ENCODE data around the gene NOS2. TPM values are rescaled to one million over a fixed set of nuclear protein-coding genes. Genes with fewer than 3 reads are reported as not detected.
"Not testable (repeated sequence)": the region's sequence is repeated elsewhere in the genome, so short reads cannot be mapped to it uniquely, and the experiment has no call there.

NOS2 gene
- total and polyA plus RNA-seq, 2 experiments from 2014 or later, result 6.7 to 7.9 TPM

GRCh38 chr17:27751166-27751565, 49.2 kb downstream of the NOS2 start:
- DNase-seq (ENCODE audit: low spot score), result no peak
- H3K4me1 ChIP-seq (ENCODE audit: insufficient read depth), result no peaks in the 10 kb centered on the region
- no peak overlapping the region for H3K27ac ChIP-seq
- TF ChIP-seq EZH2 (IDR thresholded peaks at IDR 0.05; ENCODE audit: borderline replicate concordance) (no peak), EZH2phosphoT487 (IDR thresholded peaks at IDR 0.05; ENCODE audit: low read depth, severe bottlenecking, unreplicated experiment) (no peak)
- TF ChIP-seq, protein P1, sequence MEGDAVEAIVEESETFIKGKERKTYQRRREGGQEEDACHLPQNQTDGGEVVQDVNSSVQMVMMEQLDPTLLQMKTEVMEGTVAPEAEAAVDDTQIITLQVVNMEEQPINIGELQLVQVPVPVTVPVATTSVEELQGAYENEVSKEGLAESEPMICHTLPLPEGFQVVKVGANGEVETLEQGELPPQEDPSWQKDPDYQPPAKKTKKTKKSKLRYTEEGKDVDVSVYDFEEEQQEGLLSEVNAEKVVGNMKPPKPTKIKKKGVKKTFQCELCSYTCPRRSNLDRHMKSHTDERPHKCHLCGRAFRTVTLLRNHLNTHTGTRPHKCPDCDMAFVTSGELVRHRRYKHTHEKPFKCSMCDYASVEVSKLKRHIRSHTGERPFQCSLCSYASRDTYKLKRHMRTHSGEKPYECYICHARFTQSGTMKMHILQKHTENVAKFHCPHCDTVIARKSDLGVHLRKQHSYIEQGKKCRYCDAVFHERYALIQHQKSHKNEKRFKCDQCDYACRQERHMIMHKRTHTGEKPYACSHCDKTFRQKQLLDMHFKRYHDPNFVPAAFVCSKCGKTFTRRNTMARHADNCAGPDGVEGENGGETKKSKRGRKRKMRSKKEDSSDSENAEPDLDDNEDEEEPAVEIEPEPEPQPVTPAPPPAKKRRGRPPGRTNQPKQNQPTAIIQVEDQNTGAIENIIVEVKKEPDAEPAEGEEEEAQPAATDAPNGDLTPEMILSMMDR (IDR thresholded peaks at IDR 0.05; ENCODE audit: poor library complexity), result no peak
- no peaks in the 10 kb centered on the region for H3K27me3 ChIP-seq
- H4K20me1 ChIP-seq (ENCODE audit: insufficient read depth, poor library complexity, severe bottlenecking), result no peaks in the 10 kb centered on the region
- no peaks in the 10 kb centered on the region for H3K79me2 ChIP-seq
- no peaks in the 10 kb centered on the region for H3K9me3 ChIP-seq (ENCODE audit: low read depth)
- no peaks in the 10 kb centered on the region for H3K9me2 ChIP-seq (replicated peaks; ENCODE audit: insufficient read depth)
- WGBS (ENCODE audit: low lambda C conversion rate, missing lambda C conversion rate), result 83% methylated on average over 8 of the region's 8 CpGs
- no peak overlapping the region for H3K4me3 ChIP-seq
- H3K4me2 ChIP-seq, result no peak overlapping the region
- H2AFZ ChIP-seq, result no peak overlapping the region
- no peaks in the 10 kb centered on the region for H3K36me3 ChIP-seq (replicated peaks; ENCODE audit: insufficient read depth, low read depth)

DNA sequence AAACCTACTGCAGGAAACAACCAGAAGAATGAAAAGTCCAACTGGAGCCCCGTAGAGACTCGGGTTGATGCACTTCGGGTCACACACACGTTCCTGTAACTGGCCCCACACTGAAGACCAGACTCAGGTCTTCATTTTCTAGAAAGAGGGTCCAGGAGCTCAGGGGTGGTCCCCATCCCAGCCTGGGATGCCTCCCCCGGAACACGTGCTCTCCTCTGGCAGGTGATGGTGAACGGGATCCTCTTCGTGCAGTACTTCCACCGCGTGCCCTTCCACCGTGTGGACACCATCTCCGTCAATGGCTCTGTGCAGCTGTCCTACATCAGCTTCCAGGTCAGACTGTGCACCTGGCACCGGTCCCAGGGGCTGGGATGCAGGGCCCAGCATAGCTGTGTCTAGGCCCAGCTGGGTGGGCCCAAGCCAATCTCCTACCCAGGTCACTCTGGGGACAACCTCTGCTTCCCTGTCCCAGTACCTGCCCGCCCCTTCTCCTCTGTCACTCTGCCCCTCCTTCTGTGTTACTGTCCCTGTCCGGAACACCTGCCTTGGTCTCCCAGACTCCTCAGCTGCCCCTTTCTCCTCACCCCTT, 50.7 kb downstream of the NOS2 start:
- not testable (repeated sequence) for H3K4me1 ChIP-seq (ENCODE audit: insufficient read depth); H3K27me3 ChIP-seq; H3K36me3 ChIP-seq (replicated peaks; ENCODE audit: insufficient read depth, low read depth); H3K9me3 ChIP-seq (ENCODE audit: low read depth); DNase-seq (ENCODE audit: low spot score); H3K9me2 ChIP-seq (replicated peaks; ENCODE audit: insufficient read depth); H3K79me2 ChIP-seq; H3K4me3 ChIP-seq; H2AFZ ChIP-seq; H3K27ac ChIP-seq; H3K4me2 ChIP-seq; H4K20me1 ChIP-seq (ENCODE audit: insufficient read depth, poor library complexity, severe bottlenecking)
- 98% methylated on average over 14 of the region's 15 CpGs for WGBS (ENCODE audit: low lambda C conversion rate, missing lambda C conversion rate)

- no peaks in the 10 kb centered on the region for H3K36me3 ChIP-seq (replicated peaks; ENCODE audit: insufficient read depth, low read depth)
- no peaks in the 10 kb centered on the region for H3K9me3 ChIP-seq (ENCODE audit: low read depth)
- TF ChIP-seq, protein P1 (IDR thresholded peaks at IDR 0.05; ENCODE audit: poor library complexity), result no peak
- no peak for TF ChIP-seq EZH2phosphoT487 (IDR thresholded peaks at IDR 0.05; ENCODE audit: low read depth, severe bottlenecking, unreplicated experiment)
- no peak for TF ChIP-seq EZH2 (IDR thresholded peaks at IDR 0.05; ENCODE audit: borderline replicate concordance)
- H3K79me2 ChIP-seq, result no peaks in the 10 kb centered on the region
- H2AFZ ChIP-seq, result no peak overlapping the region
- no peak for DNase-seq (ENCODE audit: low spot score)
- 59% methylated on average over 5 of the region's 5 CpGs for WGBS (ENCODE audit: low lambda C conversion rate, missing lambda C conversion rate)
- no peaks in the 10 kb centered on the region for H4K20me1 ChIP-seq (ENCODE audit: insufficient read depth, poor library complexity, severe bottlenecking)
- H3K4me3 ChIP-seq, result no peak overlapping the region
- no peaks in the 10 kb centered on the region for H3K9me2 ChIP-seq (replicated peaks; ENCODE audit: insufficient read depth)
- H3K27ac ChIP-seq, result no peak overlapping the region
- H3K27me3 ChIP-seq, result no peaks in the 10 kb centered on the region
- no peak overlapping the region for H3K4me2 ChIP-seq
- no peaks in the 10 kb centered on the region for H3K4me1 ChIP-seq (ENCODE audit: insufficient read depth)
Measured at GRCh38 chr17:27748360-27748825, 51.9 kb downstream of the NOS2 start.

- no peak for DNase-seq (ENCODE audit: low spot score)
- no peaks in the 10 kb centered on the region for H4K20me1 ChIP-seq (ENCODE audit: insufficient read depth, poor library complexity, severe bottlenecking)
- no peak overlapping the region for H3K27ac ChIP-seq
- H3K79me2 ChIP-seq, result no peaks in the 10 kb centered on the region
- H3K9me2 ChIP-seq (replicated peaks; ENCODE audit: insufficient read depth), result no peaks in the 10 kb centered on the region
- 82% methylated on average over 13 of the region's 13 CpGs for WGBS (ENCODE audit: low lambda C conversion rate, missing lambda C conversion rate)
- H3K4me1 ChIP-seq (ENCODE audit: insufficient read depth), result no peaks in the 10 kb centered on the region
- H3K36me3 ChIP-seq (replicated peaks; ENCODE audit: insufficient read depth, low read depth), result no peaks in the 10 kb centered on the region
- H3K9me3 ChIP-seq (ENCODE audit: low read depth), result no peaks in the 10 kb centered on the region
- no peak overlapping the region for H2AFZ ChIP-seq
- H3K4me2 ChIP-seq, result no peak overlapping the region
- TF ChIP-seq, protein P1 (IDR thresholded peaks at IDR 0.05; ENCODE audit: poor library complexity), result peak; percentile 9
- TF ChIP-seq EZH2phosphoT487 (IDR thresholded peaks at IDR 0.05; ENCODE audit: low read depth, severe bottlenecking, unreplicated experiment) (no peak), EZH2 (IDR thresholded peaks at IDR 0.05; ENCODE audit: borderline replicate concordance) (no peak)
- no peak overlapping the region for H3K4me3 ChIP-seq
- H3K27me3 ChIP-seq, result no peaks in the 10 kb centered on the region
Measured at GRCh38 chr17:27747462-27748359, 52.6 kb downstream of the NOS2 start.

Data from hepatocyte (in vitro differentiated cells).